Endodermal cell (in vitro differentiated cells): Measurements from ENCODE around the gene TNIK. TPM values are rescaled to one million over a fixed set of nuclear protein-coding genes. Genes with fewer than 3 reads are reported as not detected.

Experiments used
- DNase-seq: peaks from one replicate; pipeline ENCODE4 v3.0.0-alpha.2; 2017
- H3K27ac ChIP-seq: 2 replicates; pipeline ENCODE4 v1.5.1; 2013; ENCODE audit warnings: mild to moderate bottlenecking, low read depth, low read length, moderate library complexity
- H3K27me3 ChIP-seq: 2 replicates; pipeline ENCODE4 v1.6.1; 2013; ENCODE audit warnings: mild to moderate bottlenecking, low read length, moderate library complexity; ENCODE audit not compliant: insufficient read depth, control insufficient read depth, poor library complexity, severe bottlenecking
- H3K36me3 ChIP-seq: 2 replicates; pipeline ENCODE4 v1.7.0; 2013; ENCODE audit warnings: mild to moderate bottlenecking, low read length, moderate library complexity; ENCODE audit not compliant: control insufficient read depth, insufficient read depth
- H3K4me1 ChIP-seq: one replicate; pipeline ENCODE4 v1.7.0; 2013; ENCODE audit warnings: low read length; ENCODE audit not compliant: control insufficient read depth, insufficient read depth
- H3K4me3 ChIP-seq: 2 replicates; pipeline ENCODE4 v1.5.1; 2013; ENCODE audit warnings: mild to moderate bottlenecking, low read length, moderate library complexity
- H3K9ac ChIP-seq: 2 replicates; pipeline ENCODE4 v1.6.1; 2013; ENCODE audit warnings: mild to moderate bottlenecking, low read length, moderate library complexity; ENCODE audit not compliant: poor library complexity, severe bottlenecking; ENCODE audit errors: extremely low read depth
- H3K9me3 ChIP-seq: 2 replicates; pipeline ENCODE4 v1.6.1; 2013; ENCODE audit warnings: mild to moderate bottlenecking, low read length, moderate library complexity; ENCODE audit not compliant: control insufficient read depth
- H3K27ac Mint-ChIP-seq: 2 replicates; pipeline ENCODE4 v1.8.0; 2020; ENCODE audit warnings: mixed read lengths
- H3K27me3 Mint-ChIP-seq: 2 replicates; pipeline ENCODE4 v1.8.0; 2021; ENCODE audit warnings: mild to moderate bottlenecking, mixed read lengths; ENCODE audit not compliant: insufficient read depth
- H3K36me3 Mint-ChIP-seq: 2 replicates; pipeline ENCODE4 v1.8.0; 2020; ENCODE audit warnings: low read depth, mixed read lengths
- H3K4me1 Mint-ChIP-seq: 2 replicates; pipeline ENCODE4 v1.8.0; 2020; ENCODE audit warnings: mixed read lengths
- H3K4me3 Mint-ChIP-seq: 2 replicates; pipeline ENCODE4 v1.8.0; 2020; ENCODE audit warnings: mild to moderate bottlenecking, moderate library complexity, mixed read lengths
- H3K9me3 Mint-ChIP-seq: 2 replicates; pipeline ENCODE4 v1.8.0; 2020; ENCODE audit warnings: mild to moderate bottlenecking, mixed read lengths
- CTCF ChIP-seq: fragments of 200-600 bp; sonication (generic); conservative IDR thresholded peaks from 2 replicates; pipeline ENCODE4 v1.5.0; 2021; ENCODE audit warnings: antibody characterized with exemption, mild to moderate bottlenecking
- WGBS, 2 experiments: methylation state at CpG; one replicate each; pipeline versions ENCODE4 v1.1.5 to v1.1.7; 2013; ENCODE audit warnings: missing lambda C conversion rate in 2 of 2, mixed read lengths in 1 of 2; ENCODE audit not compliant: insufficient coverage in 1 of 2, insufficient read length in 1 of 2; 5-methylcytosine and 5-hydroxymethylcytosine counted together
- total RNA-seq, 2 donors: library from RNA; stranded (reverse); fragmentation: NEBNext Ultra II Directional in 1 of 2; extraction: Animal tissue kit (Norgen Biotek cat#: 25700) in 1 of 2; gene quantifications; 2 replicates in 1 of 2; 3 replicates in 1 of 2; pipeline ENCODE4 v1.2.1, GENCODE V29; 2021

The TNIK gene
- total RNA-seq, 2 donors from 2014 or later, result 12.2 to 14.9 TPM

- no peak for DNase-seq
- no peaks in the 10 kb centered on the region for H3K27me3 ChIP-seq
- H3K4me3 ChIP-seq, result no peak overlapping the region
- peaks cover 5% of the 10 kb centered on the region for H3K4me1 ChIP-seq
- H3K9me3 ChIP-seq, result no peaks in the 10 kb centered on the region
- Mint-ChIP-seq H3K36me3 (no peaks in the 10 kb centered on the region), H3K27me3 (peaks cover 21% of the 10 kb centered on the region), H3K9me3 (no peaks in the 10 kb centered on the region), H3K4me3 (no peak overlapping the region), H3K4me1 (peaks cover 23% of the 10 kb centered on the region), H3K27ac (no peak overlapping the region)
- no peak overlapping the region for H3K9ac ChIP-seq
- no CpG with 5 or more reads among the region's 1 CpG for WGBS, 2 experiments
- no peak for TF ChIP-seq CTCF
- no peak overlapping the region for H3K27ac ChIP-seq
- H3K36me3 ChIP-seq, result no peaks in the 10 kb centered on the region
These were observed 10.6 kb upstream of the TNIK start for GRCh38 chr3:171470714-171471227.

GRCh38 chr3:171469376-171469775, 9.2 kb upstream of the TNIK start:
- Histone ChIP-seq H3K9ac (no peak overlapping the region), H3K4me3 (no peak overlapping the region), H3K27ac (no peak overlapping the region), H3K27me3 (no peaks in the 10 kb centered on the region), H3K9me3 (no peaks in the 10 kb centered on the region), H3K4me1 (peaks cover 5% of the 10 kb centered on the region), H3K36me3 (no peaks in the 10 kb centered on the region)
- H3K9me3 Mint-ChIP-seq, result no peaks in the 10 kb centered on the region
- H3K27ac Mint-ChIP-seq, result no peak overlapping the region
- TF ChIP-seq CTCF, result no peak
- peaks cover 19% of the 10 kb centered on the region for H3K4me1 Mint-ChIP-seq
- H3K36me3 Mint-ChIP-seq, result no peaks in the 10 kb centered on the region
- peaks cover 27% of the 10 kb centered on the region for H3K27me3 Mint-ChIP-seq
- no peak overlapping the region for H3K4me3 Mint-ChIP-seq
- WGBS, 2 experiments, result 69 to 97% methylated on average over 3 of the region's 3 CpGs
- DNase-seq, result no peak

GRCh38 chr3:171468296-171468906, 8.2 kb upstream of the TNIK start:
- peaks cover 19% of the 10 kb centered on the region for H3K4me1 Mint-ChIP-seq
- H3K27ac Mint-ChIP-seq, result no peak overlapping the region
- Histone ChIP-seq H3K4me1 (peaks cover 5% of the 10 kb centered on the region), H3K9ac (no peak overlapping the region), H3K36me3 (no peaks in the 10 kb centered on the region), H3K9me3 (no peaks in the 10 kb centered on the region), H3K4me3 (no peak overlapping the region), H3K27ac (no peak overlapping the region), H3K27me3 (peaks cover 4% of the 10 kb centered on the region)
- no peak for DNase-seq
- 92 to 100% methylated on average over 2 to 6 of the region's 6 CpGs for WGBS, 2 experiments
- no peaks in the 10 kb centered on the region for H3K36me3 Mint-ChIP-seq
- no peaks in the 10 kb centered on the region for H3K9me3 Mint-ChIP-seq
- no peak for TF ChIP-seq CTCF
- H3K27me3 Mint-ChIP-seq, result peaks cover 32% of the 10 kb centered on the region
- no peak overlapping the region for H3K4me3 Mint-ChIP-seq
